Prostate gland (tissue), 2 donors: ENCODE data around the gene SLC7A4.

ENCODE experiments used
- CTCF ChIP-seq, 4 experiments: fragments of 200-600 bp in 2 of 4; fragments of 450-650 bp in 2 of 4; sonication (generic) in 2 of 4; IDR thresholded peaks; 1 replicate in 3 of 4; 2 replicates in 1 of 4; pipeline ENCODE4 v1.5.1; 2016 to 2019; ENCODE audit warnings: antibody characterized with exemption in 4 of 4, mild to moderate bottlenecking in 2 of 4, moderate library complexity in 2 of 4
- POLR2A ChIP-seq: fragments of 450-650 bp; IDR thresholded peaks from one replicate; pipeline ENCODE4 v1.6.1; 2016; ENCODE audit warnings: antibody characterized with exemption, mild to moderate bottlenecking

- TF ChIP-seq POLR2A: no peak
- no peak for TF ChIP-seq CTCF (IDR thresholded peaks at IDR 0.05)
Measured at GRCh38 chr22:20999350-21000206, 32.8 kb downstream of the SLC7A4 start.
